ENCODE results near the gene MAP3K4.

Gene MAP3K4

DNA sequence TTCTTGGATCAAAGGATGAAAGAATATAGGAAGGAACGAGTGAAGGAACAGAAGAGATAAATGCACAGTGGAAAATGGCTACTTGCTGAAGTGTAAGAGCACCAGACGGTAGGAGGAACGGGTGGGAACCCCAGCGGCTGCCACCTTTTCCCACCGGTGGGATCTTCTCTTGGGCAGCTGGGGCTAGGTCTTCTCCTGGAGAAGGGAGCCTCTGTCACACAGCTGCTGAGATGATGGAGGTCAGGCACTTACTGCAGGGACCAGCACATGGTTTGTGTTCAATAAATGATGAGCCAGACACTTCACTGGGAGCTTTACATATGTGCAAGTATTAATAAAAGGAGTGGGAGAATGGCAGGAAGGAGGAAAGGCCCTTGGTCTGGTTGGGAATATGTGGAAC is 158.6 kb downstream of the MAP3K4 start:
- no peak for DNase-seq (ENCODE audit: low spot score)

DNA sequence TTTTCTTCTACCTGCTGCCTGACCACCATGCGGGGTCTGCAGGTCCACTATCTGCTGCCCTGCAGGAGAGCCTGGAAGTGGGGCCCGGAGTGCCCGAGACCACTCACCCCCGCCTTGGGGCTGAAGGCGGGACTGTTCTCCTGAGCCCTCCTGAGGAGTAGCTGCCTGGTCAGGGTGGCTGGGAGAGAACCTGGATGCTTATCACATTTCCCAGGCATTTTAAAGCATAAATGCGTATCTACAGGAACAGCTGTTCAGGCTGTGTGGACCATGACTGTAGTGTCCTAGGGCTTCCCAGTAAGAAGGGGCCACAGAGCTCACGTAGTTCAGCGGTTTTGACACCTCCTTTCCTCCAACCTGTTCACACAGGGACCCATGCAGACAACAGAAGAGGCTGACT is 159.0 kb downstream of the MAP3K4 start:
- no peak for DNase-seq (ENCODE audit: low spot score)

DNA sequence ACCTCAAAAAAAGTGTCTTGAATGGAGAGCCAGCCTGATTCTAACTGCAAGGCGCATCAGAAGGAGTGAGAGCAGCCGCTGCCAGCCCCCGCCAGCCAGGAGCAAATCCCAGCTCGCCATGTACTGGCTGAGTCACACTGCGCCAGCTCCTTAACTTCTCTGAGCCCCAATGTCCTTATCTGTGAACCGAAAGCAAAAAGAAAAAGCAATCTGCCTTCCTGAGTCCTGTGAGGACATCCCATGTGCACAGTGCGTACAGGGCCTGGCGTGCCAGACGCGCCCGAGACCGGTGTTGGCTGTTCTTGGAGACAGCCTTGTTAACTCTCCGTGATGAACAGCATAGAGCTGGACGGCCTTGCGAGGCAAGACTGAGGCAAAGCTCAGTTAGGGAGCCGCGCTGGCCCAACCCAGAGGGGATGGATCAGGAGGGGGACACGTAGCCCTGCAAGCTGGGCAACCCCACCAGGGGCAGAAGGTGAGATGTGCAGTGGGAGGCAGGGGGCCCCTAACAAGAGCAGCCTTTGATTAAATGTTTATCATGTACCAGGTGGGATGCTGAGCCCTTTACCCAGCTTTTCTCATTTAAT is 159.6 kb downstream of the MAP3K4 start:
- no peak for DNase-seq (ENCODE audit: low spot score)

DNA sequence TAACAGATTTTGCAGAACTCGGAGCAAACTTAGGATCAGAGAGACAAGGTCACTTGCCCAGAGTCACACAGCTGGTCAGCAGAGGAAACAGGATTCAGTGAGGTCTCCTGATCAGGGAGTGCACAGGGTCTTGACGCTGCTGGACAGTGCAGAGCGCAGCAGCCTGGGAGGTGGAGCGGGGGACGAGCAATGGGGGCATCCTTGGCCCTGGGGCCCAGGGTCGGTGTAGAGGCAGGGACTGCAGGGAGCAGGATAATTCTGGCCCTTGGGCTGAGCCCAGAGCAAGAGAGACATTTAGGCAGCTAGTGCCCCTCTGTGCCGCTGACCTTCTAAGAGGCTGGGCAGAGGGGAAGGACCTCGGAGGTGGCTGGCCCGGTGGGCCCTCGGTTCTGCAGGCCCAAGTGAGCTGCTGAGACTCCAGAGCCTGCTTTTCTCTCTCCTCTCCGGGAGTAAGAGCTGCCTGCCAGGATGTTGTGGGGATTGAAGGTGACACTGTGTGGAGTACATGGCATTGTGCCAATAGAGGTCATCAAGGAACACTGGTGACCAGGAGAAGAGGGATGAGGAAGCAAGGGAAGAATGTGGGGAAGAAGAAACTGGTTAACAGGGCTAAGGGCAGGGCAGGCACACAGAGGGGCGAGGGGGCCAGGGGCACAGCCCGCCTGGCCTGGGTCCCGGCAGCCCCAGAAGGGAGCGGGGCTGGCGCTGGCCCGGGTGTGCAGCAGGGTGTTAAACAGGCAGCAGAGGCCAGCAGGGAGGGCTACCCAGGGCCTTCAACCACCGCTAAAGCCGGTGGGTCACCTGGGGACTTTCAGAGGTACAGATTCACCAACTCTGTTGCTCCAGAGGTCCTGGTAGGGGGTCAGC is 160.3 kb downstream of the MAP3K4 start:
- DNase-seq (ENCODE audit: low spot score), result no peak

DNA sequence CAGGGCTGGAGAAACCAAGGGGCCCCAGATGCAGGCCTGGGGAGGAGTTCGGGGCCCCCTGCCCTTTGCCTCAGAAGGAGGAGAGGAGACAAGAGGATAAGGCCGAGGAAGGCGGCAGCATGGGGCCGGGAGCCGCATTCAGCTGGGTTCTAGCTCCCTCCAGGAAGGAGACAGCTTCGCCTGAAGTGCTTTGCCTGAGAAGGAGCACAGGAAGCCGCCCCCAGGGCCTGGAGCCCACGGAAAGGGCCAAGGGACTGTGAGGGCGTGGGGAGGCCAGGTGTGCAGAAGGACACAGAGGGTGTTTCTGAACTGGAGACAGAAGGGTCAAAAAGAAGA is 160.9 kb downstream of the MAP3K4 start:
- no peak for DNase-seq (ENCODE audit: low spot score)

DNA sequence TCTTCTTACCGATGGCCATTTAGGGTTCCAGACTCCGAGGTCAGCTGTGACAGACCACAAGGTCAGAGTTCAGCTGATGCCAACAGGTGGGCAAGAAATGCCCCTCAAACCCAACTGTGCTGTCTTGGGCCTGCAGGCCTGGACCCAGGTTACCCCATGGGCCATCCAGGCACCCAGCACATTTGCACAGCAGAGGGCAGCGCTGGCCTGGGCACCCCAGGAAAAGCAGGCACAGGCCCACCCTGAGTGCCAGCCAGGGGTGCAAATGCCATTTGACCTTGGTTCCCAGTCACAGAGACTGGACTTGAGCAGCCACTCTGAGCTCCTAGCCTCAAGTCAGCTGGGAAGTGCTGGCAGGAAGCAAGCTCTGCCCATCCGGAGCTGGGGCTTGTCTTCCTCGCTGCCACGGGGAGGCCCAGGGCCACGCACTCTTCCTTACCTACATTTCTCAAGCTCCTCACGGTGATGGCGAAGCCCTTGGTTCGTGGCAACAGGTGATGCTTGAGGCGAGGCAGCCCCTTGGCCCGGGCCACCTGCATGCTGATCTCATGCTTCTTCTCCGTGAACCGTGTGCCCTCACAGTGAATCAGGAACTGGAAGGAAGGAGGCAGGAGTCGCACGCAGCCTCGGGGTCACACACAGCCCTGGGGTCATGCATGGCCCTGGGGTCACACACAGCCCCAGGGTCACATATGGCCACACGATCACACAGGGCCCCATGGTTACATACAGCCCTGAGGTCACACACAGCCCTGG is 161.5 kb downstream of the MAP3K4 start:
- no peak for DNase-seq (ENCODE audit: low spot score)

DNA sequence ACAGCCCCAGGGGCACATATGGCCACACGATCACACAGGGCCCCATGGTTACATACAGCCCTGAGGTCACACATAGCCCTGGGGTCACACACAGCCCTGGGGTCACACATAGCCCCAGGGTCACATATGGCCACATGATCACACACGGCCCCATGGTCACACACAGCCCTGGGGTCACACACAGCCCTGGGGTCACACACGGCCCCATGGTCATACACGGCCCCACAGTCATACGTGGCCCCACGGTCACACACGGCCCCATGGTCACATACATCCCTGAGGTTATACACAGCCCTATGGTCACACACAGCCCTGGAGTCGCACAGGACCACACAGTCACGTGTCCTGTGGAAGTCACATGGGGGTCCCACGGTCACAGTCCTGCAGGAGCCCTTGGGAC is 162.2 kb downstream of the MAP3K4 start:
- DNase-seq (ENCODE audit: low spot score), result no peak

DNA sequence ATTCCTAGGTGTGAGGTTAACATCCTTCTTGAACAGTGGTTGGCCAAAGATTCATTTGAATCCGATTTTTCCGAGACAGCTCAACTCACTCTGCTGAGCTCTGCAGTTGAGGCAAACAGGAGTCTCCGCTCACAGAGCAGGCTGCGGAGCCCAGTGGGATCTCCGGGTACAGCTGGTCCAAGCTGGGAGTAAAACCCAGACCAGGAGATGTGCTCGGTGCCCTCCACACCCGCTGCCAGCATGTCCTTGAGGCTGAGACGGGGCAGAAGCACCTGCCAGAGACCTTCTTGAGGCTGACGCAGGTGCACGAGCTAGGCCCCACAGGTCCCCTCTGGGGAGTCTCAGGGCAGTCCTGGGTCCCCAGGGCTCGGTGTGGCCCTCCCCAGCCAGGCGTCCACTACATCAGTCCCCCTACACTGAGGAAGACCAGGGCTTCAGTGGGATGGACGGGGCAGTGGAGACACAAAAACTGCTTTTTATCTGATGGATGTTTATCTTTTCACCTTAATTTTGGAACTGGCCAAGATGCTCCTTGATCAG is 163.3 kb downstream of the MAP3K4 start:
- no peak for DNase-seq (ENCODE audit: low spot score)

DNA sequence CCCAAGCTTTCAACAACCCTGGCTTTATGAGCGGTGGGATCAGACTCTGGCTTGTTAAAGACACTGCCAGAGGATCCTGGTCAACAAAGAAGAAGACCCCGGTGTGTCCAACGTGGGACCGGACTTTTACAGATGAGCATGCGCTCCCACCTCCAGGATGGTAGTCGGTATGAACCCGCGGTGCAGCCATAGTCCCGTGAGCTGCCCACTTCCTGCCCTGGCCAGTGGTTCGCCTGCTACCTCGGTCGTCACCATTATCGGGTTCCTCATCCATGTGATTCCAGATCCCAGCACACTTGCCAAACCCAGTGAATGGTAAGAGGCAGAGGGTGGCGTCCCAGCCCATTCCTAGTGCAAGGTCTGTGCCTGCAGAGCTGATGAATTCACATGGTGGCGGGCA is 169.6 kb downstream of the MAP3K4 start:
- DNase-seq (ENCODE audit: low spot score), result no peak

DNA sequence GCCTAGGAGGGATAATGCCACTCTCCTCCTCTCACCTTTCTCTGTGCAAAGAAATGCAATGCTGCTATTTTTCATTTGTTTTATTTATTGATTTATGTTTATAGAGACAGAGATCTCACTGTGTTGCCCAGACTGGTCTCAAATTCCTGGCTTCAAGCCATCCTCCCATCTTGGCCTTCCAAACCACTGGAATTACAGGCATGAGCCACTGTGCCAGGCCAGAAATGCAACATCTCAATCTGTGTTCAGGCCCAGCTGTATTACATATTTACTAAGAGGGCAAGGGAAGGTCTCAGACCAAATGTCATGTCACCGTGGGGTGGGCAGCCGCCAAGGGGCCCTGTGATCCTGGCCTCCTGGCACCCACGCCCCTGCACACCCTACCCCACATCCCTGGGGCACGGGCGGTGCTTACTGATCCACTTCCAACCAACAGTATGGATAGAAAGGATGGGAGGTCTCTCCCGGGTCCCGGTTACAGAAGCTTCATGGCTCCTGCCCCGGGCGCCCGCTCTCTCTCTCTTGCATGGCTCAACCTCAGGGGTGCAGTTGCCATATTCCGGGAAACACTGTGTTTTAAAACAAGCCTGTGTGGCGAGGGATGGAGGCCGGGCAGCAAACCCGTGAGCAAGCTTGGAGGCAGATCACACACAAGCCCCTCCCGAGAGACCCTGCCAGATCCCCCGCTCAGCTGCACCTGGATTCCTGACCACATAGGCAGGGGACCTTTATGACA is 170.5 kb downstream of the MAP3K4 start:
- DNase-seq (ENCODE audit: low spot score), result no peak

DNA sequence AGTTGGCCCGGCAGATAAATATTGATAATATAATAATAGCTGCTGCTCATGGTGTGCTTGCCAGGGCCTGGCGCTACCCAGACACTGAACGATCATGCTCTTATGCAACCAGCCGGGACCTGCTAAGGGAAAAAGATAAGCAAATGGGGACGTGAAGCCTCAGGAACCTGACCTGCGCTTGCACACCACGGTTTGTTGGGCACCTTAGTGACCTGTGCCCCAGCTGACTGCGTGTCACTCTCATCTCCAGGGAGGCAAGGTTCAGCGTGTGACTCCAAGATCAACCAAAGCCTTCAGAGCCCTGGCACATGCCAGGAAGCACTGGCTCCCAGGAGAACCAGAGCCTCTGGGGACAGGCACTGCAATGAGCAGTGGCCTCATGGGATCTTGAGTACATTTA is 171.2 kb downstream of the MAP3K4 start:
- DNase-seq (ENCODE audit: low spot score), result no peak

DNA sequence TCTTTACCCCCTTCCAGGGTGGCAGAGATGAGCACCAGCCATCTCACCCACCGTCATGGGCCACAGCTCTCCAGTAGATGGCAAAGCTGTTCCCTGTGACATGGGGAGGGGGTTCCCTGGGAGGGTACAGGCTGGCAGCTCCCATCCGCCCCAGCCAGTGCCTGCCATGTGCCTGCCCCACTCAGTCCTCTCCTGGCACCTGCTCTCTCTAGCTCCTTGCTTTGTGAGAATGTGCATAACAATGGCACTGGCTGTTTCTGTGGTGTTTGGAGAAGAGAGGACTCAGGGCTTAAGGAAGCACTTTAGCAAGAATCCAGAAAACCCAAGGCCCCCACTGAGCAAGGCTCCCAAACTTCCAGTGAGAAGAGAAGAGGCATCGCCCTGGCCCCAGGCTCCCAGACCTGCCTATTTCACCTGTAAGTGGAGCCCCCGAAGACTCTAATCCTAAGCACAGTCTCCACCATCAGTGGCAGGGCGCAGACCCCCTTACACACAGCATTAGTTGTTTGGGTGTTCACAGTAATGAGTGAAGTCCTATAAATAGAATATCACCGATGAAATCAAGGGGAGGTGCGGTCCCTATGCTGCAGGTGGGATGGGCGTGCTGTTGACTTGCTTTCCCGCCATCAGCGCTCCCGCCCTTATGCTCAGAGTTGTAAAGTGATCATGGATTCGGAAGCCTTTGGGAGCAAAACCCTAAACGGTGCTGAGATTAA is 172.1 kb downstream of the MAP3K4 start:
- DNase-seq (ENCODE audit: low spot score), result no peak

DNA sequence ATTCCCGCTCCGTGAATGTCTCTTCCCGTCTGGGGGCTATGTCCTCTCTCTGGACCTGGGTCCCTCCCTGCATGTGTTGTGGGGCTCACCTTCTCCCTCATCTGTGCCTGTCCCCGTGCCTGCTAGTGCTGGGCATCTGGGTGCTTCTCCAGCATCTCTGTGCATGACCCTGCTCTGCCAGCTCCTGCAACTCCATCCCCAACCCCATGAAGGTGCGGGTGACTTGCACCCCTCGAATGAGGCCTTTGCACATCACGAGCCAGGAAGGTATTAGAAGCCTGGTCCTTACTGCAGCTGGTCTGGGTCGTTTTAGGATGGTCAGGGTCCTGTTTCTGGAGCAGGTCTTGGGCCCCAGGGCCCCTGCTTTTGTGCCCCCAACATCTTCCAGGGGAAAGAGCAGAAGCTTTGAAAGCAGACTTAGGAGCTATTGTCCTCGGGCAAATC is 172.6 kb downstream of the MAP3K4 start:
- no peak for DNase-seq (ENCODE audit: low spot score)

DNA sequence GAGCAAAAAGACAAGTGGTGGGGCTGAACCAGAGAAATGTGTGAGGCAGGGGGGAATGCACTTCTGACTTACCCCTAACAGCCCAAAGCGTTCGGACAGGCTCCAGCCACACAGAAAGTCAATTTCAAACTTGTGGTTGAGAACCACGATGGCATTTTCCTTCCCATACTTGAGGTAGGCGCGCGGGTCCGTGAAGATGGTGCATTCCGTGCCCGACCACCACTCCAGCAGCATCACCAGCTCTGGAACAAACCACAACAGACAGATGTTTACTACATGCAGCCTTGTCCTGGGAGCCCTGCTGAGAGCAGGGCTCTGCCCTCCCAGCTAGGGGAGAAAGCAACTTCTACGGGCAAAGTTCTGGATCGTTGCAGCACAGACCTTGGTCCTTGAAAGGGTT is 174.6 kb downstream of the MAP3K4 start:
- DNase-seq (ENCODE audit: low spot score), result no peak

DNA sequence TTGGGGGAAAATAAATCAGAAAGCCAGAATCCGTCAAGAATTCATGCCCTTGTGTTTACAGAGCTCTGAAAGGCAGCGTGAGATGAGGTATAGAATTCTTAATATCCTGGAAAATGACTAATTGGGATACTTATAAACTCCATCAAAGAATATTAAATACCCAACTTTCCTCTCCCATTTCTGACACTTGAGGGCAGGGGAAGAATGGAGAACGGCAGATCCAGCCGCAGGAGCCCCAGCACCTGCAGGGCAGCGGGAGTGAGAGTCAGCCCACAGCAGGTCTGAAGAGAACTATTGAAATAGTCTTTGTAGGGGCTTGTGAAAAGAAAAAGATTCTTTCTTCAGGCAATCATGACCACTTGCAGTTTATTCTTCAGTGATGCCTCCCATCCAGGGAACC is 175.1 kb downstream of the MAP3K4 start:
- no peak for DNase-seq (ENCODE audit: low spot score)

Measured in COLO829 (cell line).